Measurements from ENCODE around the gene ZP1.

The ZP1 gene

GRCh38 chr11:60844045-60844869 lies 23.1 kb upstream of the ZP1 start:
- no peak for DNase-seq

DNA sequence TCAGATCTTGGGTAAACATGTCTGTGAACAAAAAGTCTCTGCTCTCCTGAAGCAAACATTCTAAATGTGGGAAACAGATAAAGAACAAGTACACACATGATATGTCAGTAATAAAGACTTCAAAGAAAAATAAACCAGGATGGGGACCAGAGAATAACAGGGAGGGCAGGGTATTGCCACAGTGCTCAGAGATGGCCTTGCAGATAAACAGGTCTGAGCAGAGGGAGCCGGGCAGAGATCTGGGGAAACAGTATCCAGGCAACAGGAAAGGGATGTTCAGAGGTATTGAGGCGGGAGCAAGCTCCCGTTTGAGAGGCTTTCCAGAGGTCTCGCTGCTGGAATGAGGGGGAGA lies 22.5 kb upstream of the ZP1 start:
- DNase-seq = no peak

- no peak for DNase-seq
These were observed 22.0 kb upstream of the ZP1 start for GRCh38 chr11:60845338-60845737.

DNA sequence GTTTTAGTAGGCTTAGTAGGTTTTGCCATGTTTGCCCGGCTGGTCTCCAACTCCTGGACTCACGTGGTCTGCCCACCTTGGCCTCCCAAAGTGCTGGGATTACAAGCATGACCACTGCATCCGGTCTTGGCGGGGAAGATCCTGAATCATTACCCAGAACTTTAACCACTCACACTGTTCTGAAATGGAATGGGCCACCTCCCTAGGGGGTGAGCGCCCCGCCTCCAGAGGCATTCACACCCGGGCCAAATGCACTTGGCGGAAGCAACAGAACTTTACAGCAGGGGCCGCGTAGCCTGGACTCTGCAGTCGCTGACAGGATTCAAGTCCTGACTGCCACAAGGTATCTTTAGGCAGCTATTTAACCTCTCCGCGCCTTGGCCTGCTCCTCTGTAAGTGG lies 20.1 kb upstream of the ZP1 start:
- no peak for DNase-seq

- DNase-seq = no peak
These were observed 19.4 kb upstream of the ZP1 start for GRCh38 chr11:60847896-60848295.

GRCh38 chr11:60848714-60849151 lies 18.6 kb upstream of the ZP1 start:
- no peak for DNase-seq

GRCh38 chr11:60849641-60850520 lies 17.5 kb upstream of the ZP1 start:
- DNase-seq = no peak

DNA sequence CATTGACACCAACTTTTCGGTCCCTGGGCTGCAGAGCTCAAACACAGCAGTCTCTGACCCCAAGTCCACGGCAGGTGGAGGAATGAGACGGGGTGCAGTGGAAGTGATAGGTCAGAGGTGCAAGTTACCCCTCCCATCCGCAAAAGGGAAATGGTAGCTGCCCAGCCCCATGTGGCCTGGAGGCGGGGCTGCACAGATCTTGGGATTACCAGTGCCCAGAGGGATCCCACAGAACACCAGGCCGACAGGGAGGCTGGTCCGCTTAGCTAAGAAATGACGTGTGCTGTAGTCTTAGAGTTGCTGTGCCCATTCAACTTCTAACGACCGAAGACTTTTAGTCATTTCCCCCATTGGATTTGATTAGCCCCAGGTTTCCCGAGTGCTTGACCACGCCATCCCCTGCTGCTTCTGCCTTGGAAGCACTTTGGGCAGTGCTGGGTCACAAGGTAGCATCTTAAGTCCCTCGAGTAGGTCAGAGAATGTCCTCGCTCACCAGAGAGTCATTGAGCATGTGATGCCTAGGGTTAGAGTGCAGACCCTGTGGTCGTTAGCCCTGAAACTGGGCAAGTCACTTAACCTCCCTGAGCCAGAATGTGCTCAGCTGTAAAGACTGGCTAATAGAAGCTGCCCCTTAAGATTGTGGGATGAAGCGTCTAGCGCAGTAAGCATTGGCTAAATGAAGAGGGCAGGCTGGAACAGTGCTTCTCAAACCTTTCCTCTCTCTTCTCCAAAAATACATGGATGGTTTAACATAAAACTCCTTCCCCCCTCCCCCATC lies 15.8 kb upstream of the ZP1 start:
- DNase-seq = no peak

- DNase-seq = no peak
These were observed 15.0 kb upstream of the ZP1 start for GRCh38 chr11:60852117-60852981.

DNA sequence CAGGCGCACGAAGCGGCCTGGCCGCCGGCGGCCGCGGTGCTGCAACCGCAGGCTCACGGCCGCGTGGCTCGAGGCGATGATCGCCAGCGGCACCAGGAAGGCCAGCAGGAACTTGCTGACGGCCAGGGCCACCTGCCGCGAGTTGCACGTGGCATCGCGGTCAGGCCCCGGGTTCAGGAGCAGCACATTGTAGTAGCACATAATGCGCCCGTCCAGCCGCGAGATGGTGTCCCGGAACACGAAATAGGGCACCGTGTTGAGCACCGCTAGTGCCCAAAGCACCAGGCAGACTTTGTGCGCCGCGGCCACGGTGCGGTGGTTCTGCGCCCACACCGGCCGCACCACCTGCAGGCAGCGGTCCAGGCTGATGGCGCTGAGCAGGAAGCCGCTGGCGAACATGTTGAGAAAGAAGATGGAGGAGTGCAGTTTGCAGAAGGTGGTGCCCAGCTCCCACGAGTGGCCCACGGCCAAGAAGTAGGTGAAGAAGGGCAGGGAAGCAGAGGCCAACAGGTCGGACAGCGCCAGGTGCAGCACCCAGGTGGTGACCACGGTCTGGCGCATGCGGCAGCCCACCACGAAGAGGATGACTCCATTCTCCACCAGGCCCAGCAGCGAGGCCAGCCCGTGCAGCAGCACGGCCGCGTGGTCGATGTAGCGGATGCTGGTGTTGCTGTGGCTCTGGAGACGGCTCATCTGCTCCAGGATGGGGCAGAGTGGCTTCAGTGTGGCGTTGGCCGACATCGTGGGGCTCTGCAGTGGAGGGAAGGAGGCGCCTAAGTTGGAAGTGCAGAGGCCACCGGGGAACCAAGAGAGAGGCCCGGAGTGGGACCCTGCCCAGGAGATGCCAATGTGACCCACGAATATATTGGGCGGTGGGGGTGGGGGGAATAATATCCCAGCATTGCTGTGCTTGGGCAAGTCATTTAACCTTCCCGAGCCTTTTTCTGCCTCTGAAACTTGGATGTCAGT lies 14.1 kb upstream of the ZP1 start:
- DNase-seq = no peak

- DNase-seq = no peak
These were observed 13.0 kb upstream of the ZP1 start for GRCh38 chr11:60854140-60854846.

GRCh38 chr11:60854847-60855725 lies 12.3 kb upstream of the ZP1 start:
- no peak for DNase-seq

DNA sequence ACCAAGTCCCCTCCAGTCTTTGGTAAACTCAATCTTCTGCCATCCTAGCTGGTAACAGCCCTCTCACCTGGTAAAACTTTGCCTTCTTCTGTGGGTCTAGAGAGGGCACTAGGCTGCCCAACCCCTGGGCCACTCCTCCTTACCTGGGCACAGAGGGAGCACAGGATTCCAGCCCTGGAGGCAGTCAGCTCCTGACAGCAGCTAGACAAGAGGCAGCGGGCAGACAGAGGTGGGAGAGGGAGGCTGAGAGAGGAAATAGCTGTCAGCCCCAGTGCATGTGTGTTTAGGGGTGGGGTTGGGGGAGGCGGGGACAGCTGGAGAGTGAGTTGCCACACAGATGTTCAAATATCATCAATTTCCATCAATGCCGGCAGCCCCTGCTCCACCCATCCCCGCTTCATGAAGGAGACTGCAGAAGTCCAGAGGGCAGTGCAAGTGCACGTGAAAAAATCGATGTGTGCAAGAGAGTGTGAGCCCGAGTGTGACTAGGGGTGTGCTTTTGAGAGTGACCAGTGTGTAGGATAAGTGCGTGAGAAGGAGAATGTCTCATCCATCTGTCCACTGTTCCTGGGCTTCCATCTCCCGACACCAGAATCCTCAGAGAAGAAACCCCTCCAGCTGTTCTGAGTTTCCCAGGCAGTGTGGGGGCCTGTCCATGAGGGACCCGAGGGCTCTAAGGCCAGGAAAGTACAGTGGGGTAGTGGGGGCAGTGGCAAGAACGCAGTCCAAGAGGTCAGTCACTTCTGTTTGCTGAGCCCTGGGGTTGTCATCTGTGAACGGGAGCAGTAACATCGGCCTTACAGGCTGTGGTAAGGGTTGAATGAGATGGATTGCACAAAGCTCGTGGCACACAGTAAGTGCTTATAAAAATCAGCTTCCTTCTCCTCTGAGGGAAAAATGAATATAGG lies 11.4 kb upstream of the ZP1 start, which contains the start of gene PTGDR2:
TSS of gene PTGDR2 (minus strand) at position 225 of the 908 bp plus-strand sequence. CDS start 2,228 bp downstream, outside the sequence.
- no peak for DNase-seq

DNA sequence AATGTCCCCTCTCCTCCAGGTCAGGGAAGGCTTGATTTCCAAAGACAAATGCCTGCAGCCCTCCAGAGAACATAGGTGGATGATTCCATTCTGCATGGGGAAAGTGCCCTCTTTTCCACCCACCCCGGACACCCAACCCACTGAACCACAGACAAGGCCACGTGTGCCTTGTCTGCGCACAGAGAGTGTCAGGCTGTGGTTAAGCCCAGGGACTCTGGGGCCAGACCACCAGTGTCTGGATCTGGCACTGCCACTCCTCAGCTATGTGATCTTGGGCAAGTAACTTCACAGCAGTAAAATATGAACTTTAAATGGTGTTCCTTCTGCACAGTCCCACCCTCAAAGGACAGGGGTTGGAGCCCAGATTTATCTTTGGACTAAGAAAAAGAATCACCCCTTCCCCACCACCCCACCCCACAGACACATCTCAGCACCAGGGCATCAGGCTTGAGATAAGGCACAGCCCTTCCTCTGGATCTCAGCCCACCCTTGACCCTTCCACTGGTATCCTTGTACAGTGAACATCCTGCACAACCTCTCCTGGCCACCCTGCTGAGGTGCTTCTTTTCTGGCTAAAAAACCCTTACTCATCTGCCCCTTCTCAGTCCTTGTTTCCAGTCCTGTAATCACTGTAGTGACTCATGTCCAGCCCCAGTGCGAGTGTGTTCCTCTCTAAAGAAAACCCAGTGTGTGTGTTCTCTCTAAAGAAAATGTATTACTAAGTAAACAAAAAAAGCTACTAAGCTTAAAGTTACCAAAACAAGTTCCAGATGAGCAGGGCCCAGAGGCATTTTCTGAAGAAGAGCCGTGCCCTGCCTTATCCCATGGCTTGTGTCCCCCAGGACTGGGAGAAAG lies 9.7 kb upstream of the ZP1 start:
- no peak for DNase-seq

DNA sequence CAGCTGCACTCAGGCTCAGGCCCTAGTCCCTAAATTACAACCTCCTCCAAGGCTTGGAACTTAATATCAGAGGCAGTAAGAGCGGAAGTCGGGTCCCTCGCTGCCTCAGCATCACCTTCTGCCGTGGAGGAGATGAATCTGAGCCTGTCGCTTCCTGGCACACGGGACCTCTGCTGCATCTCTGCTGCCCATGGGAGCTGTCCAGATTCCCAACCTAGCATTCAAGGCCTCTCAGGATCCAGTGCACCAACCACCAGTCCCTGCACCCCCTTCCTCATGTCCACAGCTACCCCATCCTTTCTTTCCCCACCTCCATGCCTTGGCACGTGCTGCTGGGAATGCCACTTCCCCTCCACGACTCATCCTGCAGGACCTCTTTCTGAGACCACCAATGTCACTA lies 9.1 kb upstream of the ZP1 start:
- DNase-seq = no peak

GRCh38 chr11:60858731-60859464 lies 8.4 kb upstream of the ZP1 start:
- DNase-seq = no peak

All from activated CD4-positive, alpha-beta T cell treated with anti-CD3 and anti-CD28 coated beads, Interleukin-2, amount 50 U/mL, for 1 hour (primary cell).